HG02623 (cell line): ENCODE data around the gene RAB35.
"Not testable (repeated sequence)": the region's sequence is repeated elsewhere in the genome, so short reads cannot be mapped to it uniquely, and the experiment has no call there.

Source experiments
- ATAC-seq: cut with Tn5 transposase; IDR thresholded peaks from one replicate; pipeline ENCODE4 v1.9.1; 2021; ENCODE audit warnings: moderate library complexity; ENCODE audit not compliant: unreplicated experiment

Gene RAB35

GRCh38 chr12:120064054-120064940, 52.3 kb downstream of the RAB35 start:
- ATAC-seq: no peak

GRCh38 chr12:120062976-120063579, 53.5 kb downstream of the RAB35 start:
- ATAC-seq: no peak

GRCh38 chr12:120061575-120062214, 54.9 kb downstream of the RAB35 start:
- ATAC-seq: no peak

GRCh38 chr12:120060717-120061116, 55.8 kb downstream of the RAB35 start:
- ATAC-seq: no peak

- no peak for ATAC-seq
These were observed 56.4 kb downstream of the RAB35 start for GRCh38 chr12:120060196-120060595.

- no peak for ATAC-seq
These were observed 59.8 kb downstream of the RAB35 start for GRCh38 chr12:120056739-120057138.

- ATAC-seq: no peak
These were observed 61.1 kb downstream of the RAB35 start for GRCh38 chr12:120055231-120056000.

GRCh38 chr12:120054293-120054692, 62.3 kb downstream of the RAB35 start:
- no peak for ATAC-seq

GRCh38 chr12:120051535-120051934, 65.0 kb downstream of the RAB35 start:
- ATAC-seq: no peak

GRCh38 chr12:120049426-120049825, 67.1 kb downstream of the RAB35 start:
- ATAC-seq: no peak

GRCh38 chr12:120048263-120048662, 68.3 kb downstream of the RAB35 start:
- ATAC-seq: no peak

GRCh38 chr12:120047072-120047471, 69.5 kb downstream of the RAB35 start:
- no peak for ATAC-seq

GRCh38 chr12:120045367-120045766, 71.2 kb downstream of the RAB35 start:
- ATAC-seq: not testable (repeated sequence)
